NK-92 treated with Interleukin-12 subunit alpha and Interleukin-12 subunit beta, amount 100 ng/mL, for 24 hours (cell line): Measurements from ENCODE around the gene WFDC10B.
"Not testable (repeated sequence)": the region's sequence is repeated elsewhere in the genome, so short reads cannot be mapped to it uniquely, and the experiment has no call there.

Experiments used
- DNase-seq: peaks from one replicate; lab custom pipeline; 2025; lab: John Stamatoyannopoulos, UW

The WFDC10B gene

DNA sequence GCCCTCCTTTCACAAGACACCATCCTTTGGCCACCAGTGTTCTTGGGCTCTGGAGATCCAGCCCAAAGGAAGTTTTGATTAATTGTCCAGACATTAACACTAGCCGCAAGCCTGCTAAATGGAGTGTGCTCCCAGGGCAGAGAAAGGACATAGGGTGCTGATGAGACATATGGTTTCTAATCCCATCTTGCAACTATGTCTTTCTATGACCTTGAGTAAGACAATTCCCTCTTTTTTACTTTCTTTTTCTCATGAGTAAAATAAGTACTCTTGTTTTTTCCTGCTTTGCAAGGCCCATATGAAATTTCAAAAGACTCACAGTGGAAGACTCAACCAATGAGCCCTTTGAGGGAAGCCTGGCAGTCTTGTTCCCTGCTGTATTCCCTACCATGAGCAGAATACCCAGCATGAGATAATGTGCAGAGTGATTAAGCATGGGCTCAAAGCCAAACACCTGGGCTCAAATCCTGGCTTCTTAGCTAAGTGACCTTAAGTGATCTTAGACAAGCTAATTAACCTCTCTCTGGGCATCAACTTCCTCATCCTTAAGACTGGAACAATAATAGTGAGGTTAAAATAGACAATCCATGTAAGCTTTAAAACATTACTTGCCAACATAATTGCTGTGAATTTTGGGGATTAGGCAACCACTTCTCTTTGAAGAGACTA lies at the start of gene WFDC10B:
TSS of gene WFDC10B (minus strand) at position 51 of the 669 bp plus-strand sequence. CDS start 19,027 bp downstream, outside the sequence.
- no peak for DNase-seq

DNA sequence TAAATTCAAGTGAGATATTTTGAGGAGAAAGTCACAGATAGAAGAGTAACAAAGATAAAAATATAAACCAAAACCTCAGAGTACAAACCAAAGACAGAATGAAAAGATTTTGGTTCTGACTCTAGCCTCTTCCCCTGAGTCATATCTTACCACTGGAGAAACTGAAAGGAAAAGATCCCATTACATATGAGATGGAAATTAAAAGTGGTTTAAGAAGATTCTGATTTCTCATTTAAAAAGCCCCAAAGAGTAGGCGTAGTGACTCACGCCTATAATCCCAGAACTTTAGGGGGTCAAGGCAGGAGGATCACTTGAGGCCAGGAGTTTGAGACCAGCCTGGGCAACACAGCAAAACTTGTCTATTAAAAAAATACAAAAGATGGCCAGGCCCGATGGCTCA lies 47.9 kb upstream of the WFDC10B start:
- DNase-seq, result no peak

DNA sequence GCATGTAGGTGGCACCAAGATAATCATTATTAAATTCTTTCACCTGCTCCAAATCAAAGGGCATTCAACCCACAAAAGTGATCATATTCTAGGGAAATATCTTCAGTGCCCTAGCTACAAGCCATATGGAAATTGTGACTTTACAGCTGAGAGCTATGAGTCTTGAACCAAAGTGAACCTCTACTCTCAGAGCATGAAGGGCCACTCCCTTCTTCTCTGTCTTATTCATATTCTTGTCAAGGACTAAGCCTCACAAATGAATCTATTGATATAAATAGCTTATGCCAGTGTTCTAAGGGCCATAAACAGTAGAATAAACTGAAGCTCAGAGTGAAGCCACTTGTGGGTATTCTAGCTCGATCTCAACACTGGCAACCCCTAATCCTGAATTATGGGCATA lies 46.9 kb upstream of the WFDC10B start:
- DNase-seq, result no peak

DNA sequence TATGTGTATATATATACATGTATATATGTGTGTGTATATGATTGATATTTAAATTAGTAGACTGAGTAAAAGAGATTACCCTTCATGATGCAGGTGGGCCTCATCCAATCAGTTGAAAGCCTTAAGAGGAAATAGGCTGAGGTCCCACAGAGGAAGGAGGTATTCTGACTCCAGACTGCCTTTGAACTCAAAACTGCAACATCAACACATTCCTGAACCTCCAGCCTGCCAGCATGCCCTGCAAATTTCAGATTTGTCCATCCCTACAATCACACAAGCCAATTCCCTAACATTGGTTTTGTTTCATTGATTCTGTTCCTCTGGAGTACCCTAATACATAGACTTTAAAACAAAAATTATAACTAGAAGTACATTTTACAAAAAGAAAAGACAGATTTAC lies 40.2 kb upstream of the WFDC10B start:
- DNase-seq, result no peak

DNA sequence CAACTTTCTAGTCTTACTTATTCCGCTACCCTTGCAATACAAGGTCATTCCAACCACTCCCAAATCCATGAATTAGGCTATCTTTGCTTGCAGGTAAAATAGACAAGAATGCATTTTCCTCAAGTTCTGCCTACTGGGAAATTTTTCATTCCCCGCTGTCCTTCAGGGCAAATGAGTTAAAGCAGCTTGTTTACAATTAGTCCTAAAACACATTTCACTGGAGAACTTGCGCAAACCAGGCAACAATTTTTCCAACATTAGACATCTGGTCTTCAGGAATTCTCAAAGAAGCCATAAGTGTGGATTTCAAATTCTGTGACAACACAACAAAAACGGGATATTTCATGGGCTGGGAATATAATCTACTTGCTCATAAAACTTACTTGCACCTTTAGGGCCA lies 37.8 kb upstream of the WFDC10B start:
- DNase-seq, result no peak

DNA sequence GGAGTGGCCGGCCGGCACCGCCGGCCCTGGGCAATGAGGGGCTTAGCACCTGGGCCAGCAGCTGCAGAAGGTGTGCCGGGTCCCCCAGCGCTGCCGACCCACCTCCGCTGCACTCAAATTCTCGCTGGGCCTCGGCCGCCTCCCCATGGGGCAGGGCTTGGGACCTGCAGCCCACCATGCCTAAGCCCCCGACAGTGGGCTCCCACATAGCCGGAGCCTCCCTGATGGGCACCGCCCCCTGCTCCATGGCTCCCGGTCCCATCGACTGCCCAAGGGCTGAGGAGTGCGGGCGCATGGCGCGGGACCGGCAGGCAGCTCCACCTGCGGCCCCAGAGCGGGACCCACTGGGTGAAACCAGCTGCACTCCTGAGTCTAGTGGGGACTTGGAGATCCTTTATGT lies 31.2 kb upstream of the WFDC10B start:
- DNase-seq, result no peak

DNA sequence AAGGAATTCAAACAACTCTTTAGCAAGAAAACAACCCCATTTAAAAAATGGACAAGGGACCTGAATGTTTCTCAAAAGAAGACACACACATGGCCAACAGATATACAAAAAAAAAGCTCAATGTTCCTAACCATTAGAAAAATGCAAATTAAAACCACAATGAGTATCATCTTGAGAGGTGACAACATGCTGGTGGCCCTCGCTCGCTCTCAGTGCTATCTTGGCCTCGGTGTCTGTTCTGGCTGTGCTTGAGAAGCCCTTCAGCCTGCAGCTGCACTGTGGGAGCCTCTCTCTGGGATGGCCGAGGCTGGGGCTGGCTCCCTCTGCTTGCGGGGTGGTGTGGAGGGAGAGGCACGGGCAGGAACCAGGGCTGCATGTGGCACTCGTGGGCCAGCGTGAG lies 30.7 kb upstream of the WFDC10B start:
- DNase-seq, result no peak

DNA sequence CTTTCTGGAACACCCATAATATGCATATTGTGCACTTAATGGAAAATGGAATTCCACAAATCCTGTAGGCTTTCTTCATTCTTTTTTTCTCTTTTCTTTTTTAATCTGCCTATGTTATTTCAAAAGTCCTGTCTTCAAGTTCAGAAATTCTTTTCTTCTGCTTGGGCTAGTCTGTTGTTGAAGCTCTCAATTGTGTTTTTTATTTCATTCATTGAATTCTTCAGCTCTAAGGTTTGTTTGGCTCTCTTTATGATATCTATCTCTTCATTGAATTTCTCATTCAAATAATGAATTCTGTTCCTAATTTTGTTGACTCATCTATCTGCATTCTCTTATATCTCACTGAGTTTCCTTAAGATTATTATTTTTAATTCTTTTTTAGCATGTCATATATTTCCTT lies 27.4 kb upstream of the WFDC10B start:
- no peak for DNase-seq

DNA sequence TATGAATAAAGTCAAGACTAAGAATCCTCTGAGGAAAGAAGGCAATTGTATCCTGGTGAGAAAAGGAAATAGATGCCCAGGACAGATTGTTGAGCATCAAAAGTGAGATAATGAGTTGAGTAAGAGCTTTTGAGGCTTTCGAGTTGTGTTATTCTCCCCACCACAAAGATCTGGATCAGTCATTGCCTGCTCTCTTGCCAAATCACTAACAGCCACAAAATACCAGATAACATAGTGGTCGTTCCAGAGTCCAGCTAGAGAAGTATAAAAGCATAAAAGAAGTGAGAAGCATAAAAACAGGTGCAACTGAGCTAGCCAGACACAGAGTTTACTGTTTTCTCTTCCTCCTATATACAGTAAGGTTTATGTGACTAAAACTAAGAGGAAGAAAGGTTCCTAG lies 22.2 kb upstream of the WFDC10B start:
- DNase-seq, result no peak

DNA sequence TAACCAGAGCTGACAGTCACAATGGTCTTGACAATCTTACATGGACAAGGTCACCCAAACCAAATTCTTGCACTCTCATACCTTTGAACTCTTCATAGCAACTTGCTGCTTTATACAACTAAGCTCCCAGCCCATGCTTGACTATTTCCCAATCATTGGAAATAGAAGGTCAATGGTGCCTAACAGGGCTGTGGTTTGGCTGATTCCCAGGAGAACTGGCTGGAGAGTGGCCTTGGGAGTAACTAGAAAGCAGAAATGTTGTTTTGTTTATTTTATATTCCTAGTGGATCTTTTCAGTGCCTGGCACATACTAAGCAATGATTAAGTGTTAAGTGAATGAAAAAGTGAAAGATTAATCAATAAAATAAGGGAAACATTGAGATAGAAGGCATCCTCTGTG lies 20.3 kb upstream of the WFDC10B start:
- no peak for DNase-seq

DNA sequence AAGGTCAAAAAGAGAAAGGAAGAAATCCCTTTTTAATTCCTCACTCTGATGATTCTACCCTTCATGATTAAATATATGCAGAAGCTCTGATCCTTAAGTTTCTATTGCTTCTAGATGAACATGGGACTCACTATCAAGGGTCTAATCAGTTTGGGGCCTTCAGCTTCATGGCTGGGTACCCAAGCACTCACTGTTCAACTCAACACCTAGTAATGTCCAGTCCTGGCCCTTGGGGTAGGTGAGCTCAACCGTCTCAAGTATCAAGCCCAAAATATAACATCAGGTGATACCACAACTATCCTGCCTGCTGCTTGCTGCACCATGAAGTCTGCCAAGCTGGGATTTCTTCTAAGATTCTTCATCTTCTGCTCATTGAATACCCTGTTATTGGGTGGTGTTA lies 17.2 kb upstream of the WFDC10B start, which contains the start of gene SPINT4:
TSS of gene SPINT4 (plus strand) at position 301 of the 400 bp plus-strand sequence. CDS start at position 322, 21 bp downstream.
- no peak for DNase-seq

DNA sequence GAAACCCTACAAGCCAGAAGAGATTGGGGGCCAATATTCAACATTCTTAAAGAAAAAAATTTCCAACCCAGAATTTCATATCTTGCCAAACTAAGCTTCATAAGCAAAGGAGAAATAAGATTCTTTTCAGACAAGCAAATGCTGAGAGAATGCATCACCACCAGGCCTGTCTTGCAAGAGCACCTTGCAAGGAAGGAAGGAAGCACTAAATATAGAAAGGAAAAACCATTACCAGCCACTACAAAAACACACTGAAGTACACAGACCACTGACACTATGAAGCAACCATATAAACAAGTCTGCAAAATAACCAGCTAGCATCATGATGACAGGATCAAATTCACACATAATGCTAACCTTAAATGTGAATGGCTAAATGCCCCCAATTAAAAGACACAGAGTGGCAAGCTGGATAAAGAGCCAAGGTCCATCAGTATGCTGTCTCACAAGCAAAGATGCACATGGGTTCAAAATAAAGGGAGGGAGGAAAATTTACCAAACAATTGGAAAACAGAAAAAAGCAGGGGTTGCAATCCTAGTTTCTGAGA lies 11.4 kb upstream of the WFDC10B start:
- not testable (repeated sequence) for DNase-seq

DNA sequence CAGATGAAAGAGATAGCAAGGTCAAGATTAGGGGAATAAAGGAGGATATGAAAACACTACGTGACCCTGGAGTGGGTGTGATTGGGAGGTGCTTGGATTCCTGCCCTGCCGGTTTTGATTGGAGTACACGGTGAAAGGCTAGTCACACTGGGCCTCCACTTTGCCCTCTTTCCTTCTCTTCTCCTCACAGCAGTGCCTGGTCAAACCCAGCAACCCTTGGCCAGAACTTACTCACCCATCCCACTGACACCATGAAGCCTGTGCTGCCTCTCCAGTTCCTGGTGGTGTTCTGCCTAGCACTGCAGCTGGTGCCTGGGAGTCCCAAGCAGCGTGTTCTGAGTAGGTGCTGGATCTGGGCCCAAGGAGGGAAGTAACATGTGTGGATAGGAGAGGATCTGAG lies 2.9 kb downstream of the WFDC10B start, which contains the start of gene WFDC13:
TSS of gene WFDC13 (plus strand) at position 166 of the 400 bp plus-strand sequence. CDS start at position 252, 86 bp downstream.
- DNase-seq, result no peak

DNA sequence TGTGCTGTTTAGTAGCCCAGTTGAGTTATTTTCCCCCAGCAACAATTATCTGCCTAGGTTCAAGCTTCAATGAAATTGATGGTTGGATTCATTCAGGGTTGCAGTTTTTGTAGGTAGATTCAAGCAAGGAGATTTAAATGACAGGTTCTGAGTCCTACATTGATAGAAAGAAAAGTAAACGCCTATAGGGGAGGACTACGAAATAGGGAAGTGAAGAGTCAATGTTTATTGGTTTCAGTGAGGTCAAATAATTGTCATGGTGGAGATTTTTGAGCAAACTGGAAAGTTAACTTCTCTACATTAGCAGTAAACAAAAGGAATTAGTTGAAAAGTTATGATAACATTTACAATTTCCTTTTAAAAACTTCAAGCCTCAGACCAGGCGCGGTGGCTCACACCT lies 3.7 kb downstream of the WFDC10B start:
- no peak for DNase-seq

DNA sequence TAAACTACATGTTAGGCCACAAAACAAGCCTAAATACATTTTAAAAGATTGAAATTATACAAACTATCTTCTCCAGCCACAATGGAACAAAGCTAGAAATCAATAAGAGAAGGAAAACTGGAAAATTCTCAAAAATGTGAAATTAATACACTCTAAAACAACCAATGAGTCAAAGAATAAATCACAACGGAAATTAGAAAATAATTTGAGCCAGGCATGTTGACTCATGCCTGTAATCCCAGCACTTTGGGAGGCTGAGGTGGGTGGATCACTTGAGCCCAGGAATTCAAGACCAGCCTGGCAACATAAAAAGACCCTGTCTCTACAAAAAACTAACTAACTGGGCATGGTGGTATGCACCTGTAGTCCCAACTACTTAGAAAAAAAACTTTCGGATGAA lies 9.3 kb downstream of the WFDC10B start:
- DNase-seq, result no peak

DNA sequence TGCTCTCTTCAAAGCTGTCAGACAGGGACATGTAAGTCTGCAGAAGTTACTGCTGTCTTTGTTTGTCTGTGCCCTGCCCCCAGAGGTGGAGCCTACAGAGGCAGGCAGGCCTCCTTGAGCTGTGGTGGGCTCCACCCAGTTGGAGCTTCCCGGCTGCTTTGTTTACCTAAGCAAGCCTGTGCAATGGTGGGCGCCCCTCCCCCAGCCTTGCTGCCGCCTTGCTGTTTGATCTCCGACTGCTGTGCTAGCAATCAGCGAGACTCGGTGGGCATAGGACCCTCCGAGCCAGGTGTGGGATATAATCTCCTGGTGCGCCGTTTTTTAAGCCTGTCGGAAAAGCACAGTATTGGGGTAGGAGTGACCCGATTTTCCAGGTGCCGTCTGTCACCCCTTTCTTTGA lies 11.5 kb downstream of the WFDC10B start:
- DNase-seq, result not testable (repeated sequence)

DNA sequence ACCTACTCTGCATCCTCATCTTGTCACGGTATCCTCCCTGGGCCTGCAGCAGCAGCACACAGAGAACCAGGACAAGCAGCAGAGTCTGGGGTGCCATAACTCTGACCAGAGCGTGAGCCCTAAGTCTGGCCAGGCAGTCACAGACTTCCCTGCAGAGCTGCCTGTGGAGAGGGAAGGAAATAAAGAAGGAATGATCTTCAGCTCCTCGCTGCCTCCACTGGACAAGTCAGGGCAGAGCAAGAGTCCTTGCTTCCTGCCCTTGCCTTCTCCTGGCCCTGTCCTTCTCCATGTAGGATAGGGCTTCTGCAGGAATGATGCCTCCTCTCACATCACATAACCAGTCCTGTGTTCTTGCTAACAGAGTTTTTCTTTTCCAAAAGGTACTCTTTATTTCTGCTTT lies 18.9 kb downstream of the WFDC10B start:
- no peak for DNase-seq

DNA sequence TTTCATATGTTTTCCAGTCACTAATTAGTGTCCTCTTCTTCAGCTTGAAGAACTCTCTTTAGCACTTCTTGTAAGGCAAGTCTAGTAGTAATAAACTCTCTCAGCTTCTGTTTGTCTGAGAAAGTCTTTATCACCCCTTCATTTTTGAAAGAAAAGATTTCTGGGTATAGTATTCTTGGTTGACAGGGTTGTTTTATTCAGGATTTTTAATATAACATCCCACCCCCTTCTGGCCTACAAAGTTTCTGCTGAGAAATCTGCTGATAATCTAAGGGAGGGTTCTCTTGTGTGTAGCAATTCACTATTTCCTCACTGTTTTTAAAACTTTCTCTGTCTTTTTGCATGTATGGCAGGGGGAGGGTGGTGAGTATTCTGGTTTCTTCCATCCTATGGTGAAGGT lies 25.2 kb downstream of the WFDC10B start:
- no peak for DNase-seq

DNA sequence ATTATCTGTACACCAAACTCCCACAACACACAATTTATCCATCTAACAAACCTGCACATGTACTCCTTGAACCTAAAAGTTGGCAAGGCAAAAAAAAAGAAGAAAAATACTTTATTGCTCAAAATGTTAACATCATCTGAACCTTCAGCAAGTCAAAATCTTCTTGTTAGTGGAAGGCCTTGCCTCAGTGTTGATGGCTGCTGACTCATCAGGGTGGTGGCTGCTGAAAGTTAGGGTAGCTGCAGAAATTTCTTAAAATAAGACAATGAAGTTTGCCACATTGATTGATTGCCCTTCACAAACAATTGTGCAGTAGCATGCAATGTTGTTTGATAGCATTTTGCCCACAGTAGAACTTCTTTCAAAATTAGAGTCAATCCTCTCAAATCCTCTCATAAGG lies 32.1 kb downstream of the WFDC10B start:
- DNase-seq, result no peak

DNA sequence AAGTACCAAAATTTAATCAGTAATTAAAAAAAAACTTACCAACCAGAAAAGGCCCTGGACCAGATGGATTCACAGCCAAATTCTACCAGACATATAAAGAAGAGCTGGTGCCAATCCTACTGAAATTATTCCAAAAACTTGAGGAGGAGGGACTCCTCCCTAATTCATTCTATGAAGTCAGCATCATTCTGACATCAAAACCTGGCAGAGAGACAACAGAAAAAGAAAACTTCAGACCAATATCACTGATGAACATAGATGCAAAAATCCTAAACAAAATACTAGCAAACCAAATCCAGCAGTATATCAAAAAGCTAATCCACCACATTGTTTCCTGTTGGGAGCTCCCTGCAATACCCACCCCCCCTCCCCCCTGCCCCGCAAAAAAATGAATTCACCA lies 34.7 kb downstream of the WFDC10B start, which contains the start of gene WFDC11:
TSS of gene WFDC11 (minus strand) at position 101 of the 400 bp plus-strand sequence. CDS start 19,639 bp downstream, outside the sequence.
- DNase-seq, result no peak

DNA sequence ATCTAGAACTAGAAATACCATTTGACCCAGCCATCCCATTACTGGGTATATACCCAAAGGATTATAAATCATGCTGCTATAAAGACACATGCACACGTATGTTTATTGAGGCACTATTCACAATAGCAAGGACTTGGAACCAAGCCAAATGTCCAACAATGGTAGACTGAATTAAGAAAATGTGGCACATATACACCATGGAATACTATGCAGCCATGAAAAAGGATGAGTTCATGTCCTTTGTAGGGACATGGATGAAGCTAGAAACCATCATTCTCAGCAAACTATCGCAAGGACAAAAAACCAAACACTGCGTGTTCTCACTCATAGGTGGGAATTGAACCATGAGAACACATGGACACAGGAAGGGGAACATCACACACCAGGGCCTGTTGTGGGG lies 47.8 kb downstream of the WFDC10B start:
- not testable (repeated sequence) for DNase-seq

DNA sequence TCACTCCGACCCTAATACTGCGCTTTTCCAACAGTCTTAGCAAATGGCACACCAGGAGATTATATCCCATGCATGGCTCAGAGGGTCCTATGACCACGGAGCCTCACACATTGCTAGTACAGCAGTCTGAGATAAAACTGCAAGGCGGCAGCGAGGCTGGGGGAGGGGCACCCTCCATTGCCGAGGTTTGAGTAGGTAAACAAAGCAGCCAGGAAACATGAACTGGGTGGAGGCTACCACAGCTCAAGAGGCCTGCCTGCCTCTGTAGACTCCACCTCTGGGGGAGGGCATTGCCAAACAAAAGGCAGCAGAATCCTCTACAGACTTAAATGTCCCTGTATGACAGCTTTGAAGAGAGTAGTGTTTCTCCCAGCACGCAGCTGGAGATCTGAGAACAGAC lies 53.1 kb downstream of the WFDC10B start:
- DNase-seq, result not testable (repeated sequence)

DNA sequence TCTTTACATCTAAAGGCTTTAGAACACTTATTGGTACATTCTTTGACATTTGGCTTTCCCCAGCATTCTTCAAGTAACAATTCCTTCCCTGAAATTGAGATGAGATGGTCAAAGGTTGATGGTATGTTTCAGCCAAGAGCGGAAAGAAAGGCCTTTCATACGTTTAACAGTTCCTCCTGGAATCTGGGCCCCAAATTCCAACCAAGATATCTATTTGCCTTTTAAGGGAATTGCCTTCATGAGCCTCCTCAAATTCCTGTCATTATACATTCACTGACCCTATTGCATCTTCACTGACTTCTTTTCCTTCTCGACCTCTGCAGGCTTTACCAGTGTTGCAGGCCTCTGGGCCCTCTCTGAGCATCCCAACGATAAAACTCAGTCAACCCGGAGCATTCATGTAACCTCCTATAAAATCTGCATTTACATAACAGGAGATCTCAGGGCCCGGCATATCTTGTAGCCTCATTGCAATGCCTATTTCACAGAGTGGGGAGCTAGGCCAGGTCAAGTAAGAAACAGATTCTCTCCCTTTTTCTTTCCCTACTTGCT lies 55.4 kb downstream of the WFDC10B start:
- DNase-seq, result no peak
